HG02610 (cell line): ENCODE measurements around the gene ATP4B.

ENCODE experiments used
- ATAC-seq: cut with Tn5 transposase; IDR thresholded peaks from one replicate; pipeline ENCODE4 v1.9.1; 2021; ENCODE audit warnings: mild to moderate bottlenecking, moderate library complexity; ENCODE audit not compliant: unreplicated experiment

ATP4B gene

DNA sequence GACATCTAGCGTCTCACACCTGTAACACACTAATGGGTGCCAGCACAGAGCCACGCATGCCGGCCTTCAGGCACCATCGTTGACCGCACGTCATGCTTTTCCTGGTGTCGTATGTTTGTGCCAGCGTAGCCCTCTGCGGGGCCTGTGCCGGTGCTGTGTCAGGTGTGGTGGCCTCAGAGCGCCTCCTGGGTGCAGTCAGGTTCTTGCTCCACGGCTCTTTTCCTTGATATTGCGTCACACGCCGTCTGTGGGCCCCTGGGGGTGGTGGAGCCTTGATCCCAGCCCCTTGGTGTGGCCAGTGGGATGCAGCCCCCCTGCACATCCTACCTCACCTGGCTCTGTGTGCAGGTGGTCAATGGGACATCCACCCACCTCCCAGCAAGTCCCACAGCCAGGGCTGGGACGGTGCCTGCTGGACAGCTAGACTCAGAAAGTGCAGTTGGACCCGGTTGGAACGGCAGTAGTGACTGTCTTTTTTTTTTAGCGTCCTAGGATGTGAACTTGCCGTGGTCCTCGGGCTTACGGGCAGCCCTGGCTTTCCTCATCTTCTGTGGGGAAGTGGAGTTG, 48.9 kb downstream of the ATP4B start:
- ATAC-seq = no peak

DNA sequence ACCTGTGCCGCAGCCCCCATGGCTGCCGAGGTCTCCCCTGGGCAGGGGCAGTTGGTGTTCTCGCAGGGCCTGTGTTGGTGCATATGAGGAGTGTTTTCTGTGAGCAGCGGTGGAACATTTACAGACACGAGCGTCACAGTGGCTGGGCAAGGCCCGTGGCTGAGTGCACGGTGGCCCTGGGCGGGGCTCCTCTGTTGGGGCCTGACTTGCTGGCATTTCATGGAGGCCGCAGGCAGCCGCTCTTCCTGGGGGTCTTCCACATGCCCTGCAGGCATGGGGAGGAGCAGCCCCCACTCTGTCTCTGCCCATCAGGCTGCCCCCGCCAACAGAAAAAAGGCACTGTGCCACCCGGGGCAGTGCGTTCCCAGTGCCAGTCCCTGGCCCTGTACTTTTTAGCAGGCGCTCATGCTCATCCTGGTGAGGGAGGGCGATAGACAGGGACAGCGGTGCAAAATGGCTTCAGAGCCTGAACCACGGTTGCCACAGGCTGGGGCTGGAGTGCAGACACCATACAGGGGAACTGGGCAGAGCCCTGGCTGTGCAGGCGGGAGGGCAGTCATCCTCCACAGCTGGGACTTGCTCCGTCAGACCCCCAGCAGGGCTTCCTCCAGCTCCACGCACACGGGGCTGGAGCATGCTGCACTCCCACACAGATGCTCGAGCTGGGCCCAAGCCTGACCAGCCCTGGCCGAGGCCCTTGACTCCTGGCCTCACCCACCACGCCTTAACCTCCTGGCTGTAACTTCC, 49.9 kb downstream of the ATP4B start:
- no peak for ATAC-seq

DNA sequence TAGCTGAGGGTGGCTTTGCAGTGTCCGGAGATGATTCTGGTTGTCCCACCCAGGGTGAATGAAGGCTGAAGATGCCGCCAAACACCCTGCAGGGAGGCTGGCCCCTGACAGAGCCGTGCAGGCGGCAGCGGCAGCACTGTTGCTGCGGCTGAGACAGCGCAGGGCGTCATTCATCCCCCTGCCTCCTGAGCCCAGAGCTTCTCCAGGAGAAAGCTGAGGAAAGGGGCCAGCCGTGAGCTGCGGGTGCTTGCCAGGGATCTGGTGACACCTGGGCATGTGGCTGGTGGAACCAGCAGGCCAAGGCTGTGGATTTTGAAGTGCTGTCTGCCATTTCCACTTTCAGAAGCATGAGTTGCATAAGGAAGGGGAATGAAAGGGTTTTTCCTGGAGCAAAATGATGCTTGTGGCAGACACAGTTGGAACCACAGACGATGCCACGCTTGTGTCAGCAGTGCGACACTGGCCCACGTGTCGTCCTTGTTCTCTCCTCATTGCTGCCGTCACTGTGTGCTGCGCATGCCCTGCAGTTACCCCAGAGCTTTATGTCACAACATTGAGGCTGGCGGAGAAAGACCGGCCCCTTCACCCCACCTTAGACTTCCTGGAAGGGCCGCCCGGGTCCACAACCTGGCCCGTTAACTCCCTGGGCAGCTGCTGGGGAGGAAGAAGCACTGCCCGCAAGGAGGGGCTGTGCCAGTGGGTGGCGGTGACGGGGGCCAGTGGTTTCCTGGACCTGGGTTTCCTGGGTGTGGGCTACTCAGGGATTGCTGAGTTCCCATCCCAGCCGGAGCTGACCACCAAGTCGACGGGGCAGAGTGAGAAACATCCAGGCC, 50.7 kb downstream of the ATP4B start:
- no peak for ATAC-seq

- ATAC-seq = no peak
Measured at GRCh38 chr13:113605866-113606438, 52.0 kb downstream of the ATP4B start.

GRCh38 chr13:113605461-113605860, 52.5 kb downstream of the ATP4B start:
- no peak for ATAC-seq

GRCh38 chr13:113604186-113604585, 53.8 kb downstream of the ATP4B start:
- ATAC-seq = peak; percentile 59

DNA sequence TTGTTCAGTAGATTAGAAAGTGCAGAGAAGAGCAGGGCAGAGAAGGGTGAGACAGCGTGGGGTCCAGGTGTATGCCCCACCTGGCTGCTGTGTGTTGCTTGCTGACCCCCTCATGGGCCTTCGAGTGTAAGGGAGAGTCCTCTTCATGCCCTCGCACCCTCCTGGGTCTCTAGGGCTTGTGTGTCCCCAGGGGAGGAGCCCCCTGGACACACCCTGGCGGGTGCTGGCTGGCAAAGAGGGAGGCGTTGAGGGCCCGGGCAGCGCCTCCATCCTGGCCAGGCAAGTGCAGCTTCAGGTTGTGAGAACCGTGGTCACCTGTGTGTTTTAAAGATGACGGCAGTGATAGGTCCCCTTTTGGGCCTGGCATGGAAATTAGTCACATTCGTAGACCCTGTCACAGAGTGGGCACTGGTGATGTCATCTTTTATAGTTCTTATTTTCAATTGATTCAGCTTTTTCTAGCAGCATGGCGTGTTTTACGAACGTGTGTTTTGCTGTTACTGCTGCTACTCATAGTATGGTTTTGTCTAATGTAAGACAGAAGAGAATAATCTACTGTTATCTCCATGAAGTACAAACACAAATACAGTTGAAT, 54.8 kb downstream of the ATP4B start:
- ATAC-seq = no peak

GRCh38 chr13:113602291-113602988, 55.6 kb downstream of the ATP4B start:
- no peak for ATAC-seq

DNA sequence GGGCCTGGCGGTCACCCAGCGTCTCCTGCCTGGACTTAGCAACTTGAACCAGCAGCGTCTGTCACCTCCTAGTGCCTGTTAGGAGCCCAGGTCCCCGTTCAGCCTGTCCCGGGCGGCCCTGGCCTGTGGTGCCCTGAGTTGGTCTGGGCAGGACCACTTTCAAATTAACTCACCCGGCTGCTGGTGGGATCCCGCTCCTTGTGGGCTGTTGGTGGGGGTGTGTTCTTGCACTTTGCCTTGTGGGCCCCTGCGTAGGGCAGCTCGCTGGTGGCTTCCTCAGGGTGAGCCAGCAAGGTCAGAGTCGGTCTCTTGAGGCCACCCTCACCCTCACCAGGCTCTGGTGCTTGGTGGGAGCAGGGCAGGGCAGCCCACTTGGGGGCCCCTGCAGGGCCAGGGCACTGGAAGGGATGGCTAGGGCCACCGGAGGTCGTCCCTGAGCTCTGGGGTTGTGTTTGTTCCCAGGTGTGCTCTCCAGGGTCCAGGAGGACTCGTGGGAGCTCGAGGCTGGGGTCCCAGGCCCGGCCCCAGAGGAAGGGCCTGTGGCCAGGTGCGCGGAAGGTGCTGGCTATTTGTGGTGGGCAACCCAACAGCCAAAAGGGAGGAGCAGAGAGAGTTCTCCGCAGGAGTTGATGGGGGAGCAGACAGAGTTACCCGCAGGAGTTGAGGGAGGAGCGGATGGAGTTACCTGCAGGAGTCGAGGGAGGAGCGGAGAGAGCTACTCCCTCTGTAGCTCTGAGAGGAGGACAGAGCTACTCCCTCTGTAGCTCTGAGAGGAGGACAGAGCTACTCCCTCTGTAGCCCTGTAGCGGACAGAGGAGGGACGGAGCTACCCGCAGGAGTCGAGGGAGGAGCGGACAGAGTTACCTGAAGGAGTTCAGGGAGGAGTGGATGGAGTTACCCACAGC, 56.6 kb downstream of the ATP4B start:
- no peak for ATAC-seq

- ATAC-seq = no peak
Measured at GRCh38 chr13:113599391-113599790, 58.6 kb downstream of the ATP4B start.
